ENCODE data around the gene ATOH8. TPM values are rescaled to one million over a fixed set of nuclear protein-coding genes. Genes with fewer than 3 reads are reported as not detected.

The ATOH8 gene
- total RNA-seq, 1 experiment from 2014 or later: 0.20 TPM

GRCh38 chr2:85740193-85740592 lies 13.6 kb upstream of the ATOH8 start:
- Mint-ChIP-seq H3K4me3 (no peak overlapping the region), H3K27me3 (ENCODE audit: low read depth) (peaks cover 62% of the 10 kb centered on the region), H3K4me1 (peaks cover 10 to 21% of the 10 kb centered on the region in 2 experiments), H3K9me3 (peaks cover 0 to 3% of the 10 kb centered on the region in 2 experiments; a peak in 2 of 5 replicates), H3K27ac (no peak overlapping the region), H3K36me3 (ENCODE audit: insufficient read depth in 1 of 3, low read depth in 3 of 3) (no peaks in the 10 kb centered on the region)
- H3K79me2 ChIP-seq (ENCODE audit: insufficient read depth, low read length): no peaks in the 10 kb centered on the region
- no peak overlapping the region for H3T11ph ChIP-seq (ENCODE audit: low read length)
- no peak overlapping the region for H3K23ac ChIP-seq (ENCODE audit: insufficient read length, low read depth, low read length)
- H2AK5ac ChIP-seq (ENCODE audit: insufficient read length, low read length): no peak overlapping the region
- no peak overlapping the region for H4K91ac ChIP-seq (ENCODE audit: insufficient read length, low read depth, low read length)
- H3K18ac ChIP-seq (ENCODE audit: insufficient read length, low read depth, low read length): no peak overlapping the region
- H3K4me1 ChIP-seq (ENCODE audit: insufficient read depth, low read length): no peaks in the 10 kb centered on the region
- H2BK120ac ChIP-seq (ENCODE audit: low read depth, low read length, poor library complexity, severe bottlenecking): no peak overlapping the region
- no peak overlapping the region for H2BK12ac ChIP-seq (ENCODE audit: insufficient read length, low read depth, low read length)
- no peak overlapping the region for H3K4ac ChIP-seq (ENCODE audit: low read depth, low read length)
- H3K14ac ChIP-seq (ENCODE audit: insufficient read depth, low read length): no peak overlapping the region
- H2AFZ ChIP-seq (ENCODE audit: low read length): no peak overlapping the region
- H4K5ac ChIP-seq (ENCODE audit: insufficient read length, low read depth, low read length): no peak overlapping the region
- DNase-seq: no peak
- no peaks in the 10 kb centered on the region for H4K20me1 ChIP-seq (ENCODE audit: control insufficient read depth, insufficient read depth, insufficient read length)
- no peak overlapping the region for H4K8ac ChIP-seq (replicated peaks; ENCODE audit: insufficient read length, low read depth, low read length)
- no peaks in the 10 kb centered on the region for H3K23me2 ChIP-seq (ENCODE audit: insufficient read length, low read depth, low read length, poor library complexity, severe bottlenecking)
- H2BK5ac ChIP-seq (ENCODE audit: insufficient read length, low read length): no peak overlapping the region
- TF ChIP-seq CTCF (conservative IDR thresholded peaks at IDR 0.05): no peak
- no peak overlapping the region for H3K9ac ChIP-seq (ENCODE audit: extremely low read depth, insufficient read length, low read length)
- no peaks in the 10 kb centered on the region for H3K9me3 ChIP-seq (ENCODE audit: control insufficient read depth, low read depth, low read length)
- no peaks in the 10 kb centered on the region for H3K79me1 ChIP-seq (ENCODE audit: insufficient read depth, low read depth, low read length, poor library complexity, severe bottlenecking)
- H3K27ac ChIP-seq (ENCODE audit: insufficient read length, low read depth, low read length): no peak overlapping the region
- H2BK20ac ChIP-seq (ENCODE audit: low read depth, low read length, poor library complexity, severe bottlenecking): no peak overlapping the region
- no peak overlapping the region for H2BK15ac ChIP-seq (ENCODE audit: low read depth, low read length)
- no CpG with 5 or more reads among the region's 4 CpGs for WGBS (ENCODE audit: extremely low coverage, insufficient read length, low lambda C conversion rate)
- no peak overlapping the region for H3K56ac ChIP-seq (ENCODE audit: insufficient read length, low read depth, low read length)
- no peak overlapping the region for H3K4me2 ChIP-seq (ENCODE audit: insufficient read depth, insufficient read length, low read length)
- no peaks in the 10 kb centered on the region; the same call in 1 of the 2 replicates for H3K27me3 ChIP-seq (ENCODE audit: insufficient read depth, low read length)
